ENCODE data around the gene RHOA. TPM values are rescaled to one million over a fixed set of nuclear protein-coding genes. Genes with fewer than 3 reads are reported as not detected.
"Not testable (repeated sequence)": the region's sequence is repeated elsewhere in the genome, so short reads cannot be mapped to it uniquely, and the experiment has no call there.

RHOA gene
- polyA plus RNA-seq, 6 donors from 2014 or later, result 695 to 1,035 (median 800) TPM

DNA sequence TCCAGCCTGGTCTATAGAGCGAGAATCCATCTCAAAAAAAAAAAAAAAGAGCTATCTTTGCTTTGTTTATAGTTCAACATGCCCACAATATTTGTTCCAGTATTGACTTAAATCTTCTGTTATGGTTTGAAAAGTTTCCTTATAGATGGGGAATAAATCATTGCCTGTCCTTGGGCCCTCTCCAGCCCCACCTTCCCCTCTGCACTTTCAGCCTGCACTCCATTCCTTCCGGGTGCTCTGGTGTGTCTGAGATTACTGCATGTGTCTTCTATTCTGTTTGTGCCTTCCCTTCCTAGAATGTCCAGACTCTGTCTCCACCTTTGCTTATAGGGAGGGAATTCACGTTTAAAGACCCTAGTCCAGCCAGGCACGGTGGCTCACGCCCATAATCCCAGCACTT lies 28.4 kb downstream of the RHOA start:
- Mint-ChIP-seq H3K4me1 (peaks cover 41 to 83% (median 69%) of the 10 kb centered on the region in 3 donors), H3K27me3 (no peaks in the 10 kb centered on the region), H3K9me3 (peaks cover 0 to 3% (median 0%) of the 10 kb centered on the region in 7 donors), H3K4me3 (peak overlapping the region in 2 of 8 donors; percentile 9 to 72), H3K36me3 (peaks cover 4 to 11% of the 10 kb centered on the region in 2 donors), H3K27ac (peak overlapping the region in 4 of 6 donors; percentile 75 to 92 (median 82))
- DNase-seq, result no peak
- no peak for ATAC-seq (ENCODE audit: low read depth in 2 of 2)

DNA sequence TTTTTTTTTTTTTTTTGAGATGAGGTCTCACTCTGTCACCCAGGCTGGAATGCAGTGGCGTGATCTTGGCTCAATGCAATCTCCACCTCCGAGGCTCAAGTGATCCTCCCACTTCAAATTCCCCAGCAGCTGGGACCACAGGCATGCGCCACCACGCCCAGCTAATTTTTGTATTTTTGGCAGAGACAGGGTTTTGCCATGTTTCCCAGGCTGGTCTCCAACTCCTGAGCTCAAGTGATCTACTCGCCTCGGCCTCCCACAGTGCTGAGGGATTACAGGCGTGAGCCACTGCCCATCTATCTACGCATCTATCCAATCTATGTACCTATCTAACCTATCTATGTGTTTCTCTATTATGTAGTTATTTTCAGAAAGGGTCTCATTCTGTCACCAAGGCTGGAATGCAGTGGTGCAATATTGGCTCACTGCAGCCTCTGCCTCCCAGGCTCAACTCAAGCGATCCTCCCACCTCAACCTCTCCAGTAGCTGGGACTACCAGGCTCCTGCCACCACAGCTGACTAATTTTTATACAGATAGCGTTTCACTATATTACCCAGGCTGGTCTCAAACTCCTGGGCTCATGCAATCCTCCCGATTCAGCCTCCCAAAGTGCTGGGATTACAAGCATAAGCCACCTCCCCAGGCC lies 33.4 kb downstream of the RHOA start:
- Mint-ChIP-seq H3K4me3 (peak overlapping the region in 4 of 8 donors; percentile 9 to 47 (median 32)), H3K27me3 (no peaks in the 10 kb centered on the region), H3K27ac (peak overlapping the region in 3 of 6 donors; percentile 60 to 86 (median 84)), H3K9me3 (peaks cover 0 to 5% (median 2%) of the 10 kb centered on the region in 7 donors), H3K4me1 (peaks cover 29 to 82% (median 53%) of the 10 kb centered on the region in 3 donors), H3K36me3 (peaks cover 10 to 13% of the 10 kb centered on the region in 2 donors)
- no peak for ATAC-seq (ENCODE audit: low read depth in 2 of 2)
- DNase-seq, result no peak

DNA sequence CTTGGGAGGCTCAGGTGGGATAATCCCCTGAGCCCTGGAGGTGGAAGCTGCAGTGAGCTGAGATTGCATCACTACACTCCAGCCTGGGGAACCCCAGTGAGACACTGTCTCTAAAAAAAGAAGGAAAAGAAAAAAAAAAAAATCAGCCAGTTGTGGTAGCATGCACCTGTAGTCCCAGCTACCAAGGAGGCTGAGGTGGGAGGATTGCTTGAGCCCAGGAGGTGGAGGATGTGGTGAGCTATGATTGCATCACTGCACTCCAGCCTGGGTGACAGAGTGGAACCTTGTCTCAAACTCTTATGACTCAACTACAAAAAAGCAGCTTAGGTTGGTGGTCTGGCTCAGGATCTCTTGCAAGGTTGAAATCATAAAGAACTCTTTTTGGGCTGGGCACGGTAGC lies 34.3 kb downstream of the RHOA start:
- DNase-seq (no peak), ATAC-seq (ENCODE audit: low read depth in 2 of 2) (peak; percentile 32 to 42)
- peaks cover 35 to 82% (median 50%) of the 10 kb centered on the region in 3 donors for H3K4me1 Mint-ChIP-seq
- no peaks in the 10 kb centered on the region for H3K27me3 Mint-ChIP-seq
- peaks cover 0 to 5% (median 2%) of the 10 kb centered on the region in 7 donors for H3K9me3 Mint-ChIP-seq
- peaks cover 10 to 14% of the 10 kb centered on the region in 2 donors for H3K36me3 Mint-ChIP-seq
- peak overlapping the region in 2 of 6 donors; percentile 60 to 65 for H3K27ac Mint-ChIP-seq
- H3K4me3 Mint-ChIP-seq, result peak overlapping the region in 1 of 8 donors; percentile 39

DNA sequence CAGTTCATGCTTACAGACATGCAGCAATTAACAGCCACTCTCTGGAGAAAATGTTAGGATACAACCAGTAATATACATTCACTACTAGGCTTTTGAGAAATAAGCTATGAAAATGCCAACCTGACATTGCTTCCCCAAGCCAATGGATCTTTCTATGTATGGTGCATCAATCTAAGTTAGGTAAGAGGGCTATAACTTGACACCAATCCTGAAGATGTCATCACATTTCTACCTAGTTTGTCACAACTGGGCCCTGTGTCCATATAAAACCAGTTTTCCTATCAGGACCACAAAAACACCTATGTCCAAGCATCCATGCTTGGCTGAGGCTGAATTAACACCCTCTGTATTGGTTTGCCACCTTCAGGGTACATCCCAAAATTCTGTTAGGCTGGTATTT lies 39.8 kb downstream of the RHOA start:
- H3K4me1 Mint-ChIP-seq, result peaks cover 20 to 57% (median 28%) of the 10 kb centered on the region in 3 donors
- no peaks in the 10 kb centered on the region for H3K27me3 Mint-ChIP-seq
- no peak for DNase-seq
- H3K27ac Mint-ChIP-seq, result peak overlapping the region in 2 of 6 donors; percentile 37 to 68
- no peak overlapping the region for H3K4me3 Mint-ChIP-seq
- no peak for ATAC-seq (ENCODE audit: low read depth in 2 of 2)
- no peaks in the 10 kb centered on the region for H3K9me3 Mint-ChIP-seq
- peaks cover 5 to 8% of the 10 kb centered on the region in 2 donors for H3K36me3 Mint-ChIP-seq

DNA sequence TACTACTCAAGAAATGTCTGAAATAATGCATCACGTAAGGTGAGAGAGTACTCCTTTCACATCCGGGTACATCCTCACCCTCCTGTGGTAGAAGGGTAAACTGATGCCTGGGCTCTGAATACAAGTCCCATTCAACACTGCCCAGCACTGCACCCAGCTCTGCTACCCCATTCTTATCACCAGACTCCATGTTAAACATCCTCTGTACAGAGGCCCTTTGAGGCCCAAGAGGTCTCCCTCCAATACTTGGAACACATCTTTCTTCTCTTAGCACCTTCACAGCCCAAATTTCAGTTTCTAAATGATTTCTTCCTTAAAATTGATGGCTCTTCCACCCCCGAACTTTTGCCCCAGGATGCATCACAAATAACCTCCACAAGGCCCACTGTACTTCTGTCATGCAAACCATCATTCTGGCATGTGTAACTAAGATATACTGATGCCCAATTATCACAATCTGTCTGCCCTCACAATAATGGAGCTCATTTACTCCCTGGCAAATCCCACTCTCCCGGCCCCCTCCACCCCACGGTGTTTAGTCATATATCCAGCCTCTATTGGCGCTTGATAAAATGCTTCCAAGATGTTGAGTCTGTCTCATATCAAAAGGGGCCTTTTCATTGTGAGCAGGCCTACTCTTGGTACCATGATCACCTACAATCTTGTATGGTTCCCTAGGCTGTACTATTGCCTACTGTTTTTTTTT lies 41.0 kb downstream of the RHOA start:
- DNase-seq (no peak), ATAC-seq (ENCODE audit: low read depth in 2 of 2) (no peak)
- H3K36me3 Mint-ChIP-seq, result peaks cover 5 to 14% of the 10 kb centered on the region in 2 donors
- no peak overlapping the region for H3K4me3 Mint-ChIP-seq
- no peaks in the 10 kb centered on the region for H3K9me3 Mint-ChIP-seq
- H3K27me3 Mint-ChIP-seq, result no peaks in the 10 kb centered on the region
- peak overlapping the region in 5 of 6 donors; percentile 3 to 76 (median 68) for H3K27ac Mint-ChIP-seq
- peaks cover 20 to 47% (median 23%) of the 10 kb centered on the region in 3 donors for H3K4me1 Mint-ChIP-seq

DNA sequence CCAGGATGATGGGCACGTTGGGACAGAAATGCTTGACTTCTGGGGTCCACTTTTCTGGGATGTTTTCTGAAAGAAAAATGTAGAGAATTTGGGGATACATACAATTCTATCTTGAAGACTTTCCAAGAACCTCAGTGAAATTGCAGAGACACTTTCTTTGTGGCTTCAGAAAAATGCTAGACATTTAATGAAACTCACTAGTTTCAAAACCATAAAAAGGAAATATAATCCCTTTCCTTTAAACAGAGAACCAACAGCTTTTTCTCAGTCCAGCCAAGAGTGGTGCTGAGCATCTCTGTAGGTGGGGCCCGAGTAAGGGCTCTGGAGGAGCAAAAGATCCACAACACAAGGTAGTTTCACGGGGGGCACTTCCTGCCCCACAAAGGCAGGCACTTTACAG lies 49.2 kb downstream of the RHOA start:
- Mint-ChIP-seq H3K27ac (peak overlapping the region in 2 of 6 donors; percentile 37 to 81), H3K36me3 (peaks cover 10 to 15% of the 10 kb centered on the region in 2 donors), H3K4me1 (peaks cover 3 to 20% (median 8%) of the 10 kb centered on the region in 3 donors), H3K27me3 (no peaks in the 10 kb centered on the region), H3K9me3 (no peaks in the 10 kb centered on the region), H3K4me3 (peak overlapping the region in 1 of 8 donors; percentile 51)
- DNase-seq (no peak), ATAC-seq (ENCODE audit: low read depth in 2 of 2) (no peak)

DNA sequence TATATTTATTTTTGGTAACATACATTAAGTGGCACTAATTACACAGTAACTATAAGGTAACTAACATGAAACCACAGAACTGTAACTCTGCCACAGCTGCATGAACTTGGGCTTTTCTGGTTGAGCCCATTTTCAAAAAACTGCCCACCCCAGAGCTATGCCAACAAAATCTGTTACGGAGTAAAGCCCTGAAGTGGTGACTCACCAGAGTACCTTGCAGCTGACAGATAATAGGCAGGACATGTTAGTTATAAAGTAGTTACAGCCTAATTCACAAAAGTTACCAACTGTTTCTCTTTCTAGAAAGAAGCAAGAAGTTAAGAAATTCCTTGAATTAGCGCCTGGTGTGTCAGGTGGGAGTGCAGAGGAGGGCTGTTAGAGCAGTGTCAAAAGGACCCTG lies 52.2 kb downstream of the RHOA start:
- no peaks in the 10 kb centered on the region for H3K27me3 Mint-ChIP-seq
- H3K4me3 Mint-ChIP-seq, result peak overlapping the region in 3 of 8 donors; percentile 97 to 98 (median 98)
- no peaks in the 10 kb centered on the region for H3K9me3 Mint-ChIP-seq
- no peak for DNase-seq
- peak overlapping the region in 4 of 6 donors; percentile 51 to 96 (median 82) for H3K27ac Mint-ChIP-seq
- peaks cover 7 to 16% of the 10 kb centered on the region in 2 donors for H3K36me3 Mint-ChIP-seq
- H3K4me1 Mint-ChIP-seq, result peaks cover 7 to 46% (median 26%) of the 10 kb centered on the region in 3 donors
- no peak for ATAC-seq (ENCODE audit: low read depth in 2 of 2)

DNA sequence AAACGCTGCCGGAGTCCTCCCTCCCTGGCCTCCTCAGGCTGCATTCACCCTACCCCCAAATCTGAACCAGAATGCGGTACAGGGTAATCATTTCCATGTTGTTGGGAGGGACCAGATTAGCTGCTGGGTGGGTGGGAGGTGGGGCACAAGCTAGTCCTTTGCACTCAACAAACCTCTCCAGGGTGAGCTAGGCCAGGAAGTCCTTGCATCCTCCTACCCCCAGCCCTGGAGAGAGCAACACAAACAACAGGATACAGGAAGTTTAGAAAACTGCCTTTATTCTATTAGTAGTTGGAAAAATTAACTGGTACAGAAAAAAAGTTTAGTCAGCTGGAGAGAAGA lies 52.9 kb downstream of the RHOA start:
- ATAC-seq (ENCODE audit: low read depth in 2 of 2) (no peak), DNase-seq (no peak)
- Mint-ChIP-seq H3K27me3 (no peaks in the 10 kb centered on the region), H3K4me3 (peak overlapping the region; percentile 92 to 99 (median 98)), H3K27ac (peak overlapping the region; percentile 80 to 98 (median 94)), H3K36me3 (peaks cover 7 to 16% of the 10 kb centered on the region in 2 donors), H3K9me3 (no peaks in the 10 kb centered on the region), H3K4me1 (peaks cover 9 to 50% (median 30%) of the 10 kb centered on the region in 3 donors)

DNA sequence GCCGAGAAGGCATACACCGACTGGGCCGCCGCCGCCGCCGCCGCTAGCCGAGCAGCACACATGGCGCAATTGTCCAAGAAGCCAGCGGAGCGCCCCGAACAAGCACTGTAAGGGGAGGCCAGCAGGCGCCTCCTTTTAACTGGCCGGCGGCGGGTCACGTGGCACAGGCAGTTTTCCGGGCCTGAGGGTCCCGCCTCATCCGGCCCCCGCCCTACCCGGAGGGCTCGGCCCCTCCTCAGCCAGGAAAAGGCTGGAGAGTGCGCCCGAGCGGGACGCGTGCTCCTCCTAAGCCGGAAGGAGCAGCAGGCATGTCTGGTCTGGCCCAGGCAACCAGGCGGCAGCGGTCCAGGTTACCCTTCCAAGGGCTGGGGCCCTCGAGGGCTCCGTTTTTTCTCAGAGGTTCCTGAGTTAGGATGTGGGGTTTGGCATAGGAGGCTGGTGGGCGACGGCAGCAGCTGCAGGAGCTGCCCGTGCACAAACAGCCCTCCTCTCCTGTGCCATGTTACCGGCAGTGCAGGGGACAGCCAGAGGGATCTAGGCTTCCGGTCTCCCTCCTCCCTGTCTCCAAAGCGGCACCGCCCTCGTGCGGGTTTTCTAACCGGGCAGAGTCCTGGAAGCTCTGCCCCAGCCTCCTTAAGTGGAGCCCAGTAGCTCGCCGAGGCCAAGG lies 53.4 kb downstream of the RHOA start, which contains the start of gene GPX1:
Gene GPX1 (minus strand): TSS at position 137 of the 667 bp plus-strand sequence. CDS start 75 bp downstream, at position 62.
- ATAC-seq (ENCODE audit: low read depth in 2 of 2) (peak; percentile 70), DNase-seq (peak; percentile 71)
- Mint-ChIP-seq H3K27me3 (no peaks in the 10 kb centered on the region), H3K4me1 (peaks cover 9 to 54% (median 35%) of the 10 kb centered on the region in 3 donors), H3K9me3 (no peaks in the 10 kb centered on the region), H3K27ac (peak within 1 kb of the TSS; percentile 96 to 99 (median 98)), H3K36me3 (peaks cover 7 to 16% of the 10 kb centered on the region in 2 donors), H3K4me3 (peak within 1 kb of the TSS; percentile 92 to 99 (median 98))

DNA sequence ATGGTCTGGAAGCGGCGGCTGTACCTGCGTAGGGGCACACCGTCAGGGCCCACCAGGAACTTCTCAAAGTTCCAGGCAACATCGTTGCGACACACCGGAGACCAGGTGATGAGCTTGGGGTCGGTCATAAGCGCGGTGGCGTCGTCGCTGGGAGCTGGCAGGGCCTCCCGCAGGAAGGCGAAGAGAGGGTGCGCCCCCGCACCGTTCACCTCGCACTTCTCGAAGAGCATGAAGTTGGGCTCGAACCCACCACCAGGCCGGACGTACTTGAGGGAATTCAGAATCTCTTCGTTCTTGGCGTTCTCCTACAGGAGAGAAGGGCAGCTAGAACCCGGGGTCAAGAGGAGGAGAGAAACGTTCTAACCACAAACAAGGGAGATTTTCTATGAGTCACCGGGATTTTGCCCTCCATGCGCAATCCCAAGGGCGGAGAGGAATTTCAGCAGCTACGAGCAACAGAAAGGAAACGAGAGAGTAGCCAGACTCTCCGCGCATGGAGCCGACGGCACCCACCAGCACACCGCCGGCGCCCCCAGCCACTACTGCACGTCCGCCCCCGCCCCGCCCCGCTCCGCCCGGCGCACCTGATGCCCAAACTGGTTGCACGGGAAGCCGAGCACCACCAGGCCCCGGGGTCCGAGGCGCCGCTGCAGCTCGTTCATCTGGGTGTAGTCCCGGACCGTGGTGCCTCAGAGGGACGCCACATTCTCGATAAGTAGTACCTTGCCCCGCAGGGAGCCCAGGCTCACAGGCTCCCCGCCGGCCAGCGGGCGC lies 54.1 kb downstream of the RHOA start:
- H3K27ac Mint-ChIP-seq, result peak overlapping the region; percentile 96 to 99 (median 98)
- DNase-seq (peak; percentile 46), ATAC-seq (ENCODE audit: low read depth in 2 of 2) (peak; percentile 37 to 43)
- peak overlapping the region; percentile 92 to 99 (median 98) for H3K4me3 Mint-ChIP-seq
- H3K9me3 Mint-ChIP-seq, H3K27me3 Mint-ChIP-seq: not testable (repeated sequence)
- H3K36me3 Mint-ChIP-seq, result peaks cover 6 to 16% of the 10 kb centered on the region in 2 donors
- peaks cover 15 to 55% (median 42%) of the 10 kb centered on the region in 3 donors for H3K4me1 Mint-ChIP-seq

DNA sequence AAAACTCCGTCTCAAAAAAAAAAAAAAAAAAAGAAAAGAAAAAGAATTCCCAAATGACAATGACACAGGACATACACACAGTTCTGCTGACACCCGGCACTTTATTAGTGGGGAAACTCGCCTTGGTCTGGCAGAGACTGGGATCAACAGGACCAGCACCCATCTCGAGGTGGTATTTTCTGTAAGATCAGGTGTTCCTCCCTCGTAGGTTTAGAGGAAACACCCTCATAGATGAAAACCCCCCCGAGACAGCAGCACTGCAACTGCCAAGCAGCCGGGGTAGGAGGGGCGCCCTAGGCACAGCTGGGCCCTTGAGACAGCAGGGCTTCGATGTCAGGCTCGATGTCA lies 54.7 kb downstream of the RHOA start:
- DNase-seq, result peak; percentile 59
- Mint-ChIP-seq H3K27ac (peak overlapping the region; percentile 96 to 99 (median 98)), H3K4me3 (peak overlapping the region; percentile 92 to 99 (median 98)), H3K4me1 (peaks cover 18 to 60% (median 48%) of the 10 kb centered on the region in 3 donors), H3K36me3 (peaks cover under 1 to 16% of the 10 kb centered on the region in 2 donors)
- not testable (repeated sequence) for H3K9me3 Mint-ChIP-seq, H3K27me3 Mint-ChIP-seq
- peak; percentile 73 to 76 for ATAC-seq (ENCODE audit: low read depth in 2 of 2)

DNA sequence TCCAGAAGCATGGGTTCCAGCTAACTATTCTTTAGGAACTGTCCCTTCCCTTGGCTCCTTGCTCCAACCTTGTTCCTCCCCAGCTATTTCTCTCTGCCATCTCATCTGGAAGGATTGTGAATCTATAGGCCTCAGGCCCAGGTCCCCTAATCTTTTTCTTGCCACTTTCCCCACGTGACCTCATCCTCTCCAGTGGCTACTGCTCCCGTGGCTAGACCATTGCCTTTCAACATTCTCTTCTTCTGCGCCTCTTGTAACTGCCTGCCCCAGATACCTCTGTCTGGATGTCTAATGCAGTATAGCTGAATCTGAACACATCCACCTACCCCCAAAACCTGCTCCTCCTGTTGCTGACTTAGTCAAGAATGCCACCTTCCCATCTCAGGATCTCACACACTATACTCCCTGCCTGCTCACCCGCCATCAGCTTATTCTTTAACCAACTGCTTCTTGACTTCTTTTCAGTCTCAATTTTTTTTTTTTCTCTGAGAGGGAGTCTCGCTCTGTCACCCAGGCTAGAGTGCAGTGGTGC lies 58.8 kb downstream of the RHOA start:
- no peaks in the 10 kb centered on the region for H3K27me3 Mint-ChIP-seq
- H3K4me3 Mint-ChIP-seq, result peak overlapping the region in 4 of 8 donors; percentile 2 to 80 (median 45)
- H3K9me3 Mint-ChIP-seq, result no peaks in the 10 kb centered on the region
- H3K27ac Mint-ChIP-seq, result peak overlapping the region in 5 of 6 donors; percentile 2 to 88 (median 45)
- H3K4me1 Mint-ChIP-seq, result peaks cover 24 to 71% (median 48%) of the 10 kb centered on the region in 3 donors
- no peak for DNase-seq
- no peak for ATAC-seq (ENCODE audit: low read depth in 2 of 2)
- H3K36me3 Mint-ChIP-seq, result peaks cover 0 to 6% of the 10 kb centered on the region in 2 donors

Data from naive B cell (primary cell).